Keratinocyte (primary cell): ENCODE measurements around the gene GTPBP6. TPM values are rescaled to one million over a fixed set of nuclear protein-coding genes. Genes with fewer than 3 reads are reported as not detected.
"Not testable (repeated sequence)": the region's sequence is repeated elsewhere in the genome, so short reads cannot be mapped to it uniquely, and the experiment has no call there.

Experiments
- DNase-seq: peaks from one replicate; pipeline ENCODE4 v3.0.0-alpha.2; 2011; ENCODE audit warnings: low read depth, missing footprints, low spot score
- FAIRE-seq: peaks from 2 replicates; lab custom pipeline; 2011; peaks lifted over from hg19 to GRCh38; lab: Jason Lieb, UNC
- H2AFZ ChIP-seq: 2 replicates; pipeline ENCODE4 v1.6.0; 2012; ENCODE audit warnings: low read length, control low read depth, inconsistent platforms; ENCODE audit not compliant: control insufficient read depth
- H3K27ac ChIP-seq: 2 replicates; pipeline ENCODE4 v1.5.1; 2011; ENCODE audit warnings: low read length; ENCODE audit not compliant: control insufficient read depth, insufficient read depth
- H3K27me3 ChIP-seq: 3 replicates; pipeline ENCODE4 v1.6.0; 2011; ENCODE audit warnings: low read length; ENCODE audit not compliant: control insufficient read depth, insufficient read depth; ENCODE audit errors: extremely low read depth
- H3K36me3 ChIP-seq, 2 experiments: 2 replicates in 1 of 2; 3 replicates in 1 of 2; pipeline ENCODE4 v1.5.1; 2011; ENCODE audit warnings: low read length in 2 of 2, mild to moderate bottlenecking in 1 of 2; ENCODE audit not compliant: control insufficient read depth in 2 of 2, insufficient read depth in 2 of 2; ENCODE audit errors: extremely low read depth in 1 of 2
- H3K4me1 ChIP-seq: 3 replicates; pipeline ENCODE4 v1.5.1; 2011; ENCODE audit warnings: low read length; ENCODE audit not compliant: control insufficient read depth, insufficient read depth; ENCODE audit errors: extremely low read depth
- H3K4me2 ChIP-seq: 3 replicates; pipeline ENCODE4 v1.6.0; 2011; ENCODE audit warnings: low read depth, low read length; ENCODE audit not compliant: control insufficient read depth, insufficient read depth; ENCODE audit errors: extremely low read depth
- H3K4me3 ChIP-seq, 3 experiments: fragments of 200-600 bp in 1 of 3; sonication (generic) in 1 of 3; 2 replicates in 2 of 3; 3 replicates in 1 of 3; pipeline ENCODE4 v1.5.1; 2011 to 2016; ENCODE audit warnings: low read length in 3 of 3, mild to moderate bottlenecking in 3 of 3, control low read depth in 2 of 3, inconsistent platforms in 1 of 3, low read depth in 1 of 3, mixed read lengths in 1 of 3, mixed run types in 1 of 3, moderate library complexity in 1 of 3; ENCODE audit not compliant: control insufficient read depth in 2 of 3, insufficient read depth in 2 of 3; ENCODE audit errors: extremely low read depth in 1 of 3
- H3K79me2 ChIP-seq: 2 replicates; pipeline ENCODE4 v1.6.0; 2012; ENCODE audit warnings: low read length; ENCODE audit not compliant: control insufficient read depth, insufficient read depth
- H3K9ac ChIP-seq: 3 replicates; pipeline ENCODE4 v1.6.0; 2011; ENCODE audit warnings: low read length; ENCODE audit not compliant: control insufficient read depth, insufficient read depth; ENCODE audit errors: extremely low read depth
- H3K9me1 ChIP-seq: 3 replicates; pipeline ENCODE4 v1.6.0; 2011; ENCODE audit warnings: low read length; ENCODE audit not compliant: control insufficient read depth, insufficient read depth; ENCODE audit errors: extremely low read depth
- H3K9me3 ChIP-seq: 2 replicates; pipeline ENCODE4 v1.5.1; 2012; ENCODE audit warnings: low read depth, low read length; ENCODE audit not compliant: control insufficient read depth
- H4K20me1 ChIP-seq: 3 replicates; pipeline ENCODE4 v1.6.0; 2011; ENCODE audit warnings: low read length; ENCODE audit not compliant: control insufficient read depth, insufficient read depth; ENCODE audit errors: extremely low read depth
- CTCF ChIP-seq, 3 experiments: IDR thresholded peaks in 1 of 3; conservative IDR thresholded peaks in 1 of 3; optimal IDR thresholded peaks in 1 of 3; 2 replicates in 2 of 3; 3 replicates in 1 of 3; pipeline versions ENCODE3 to v1.5.1; 2011; ENCODE audit warnings: low read length in 3 of 3, mild to moderate bottlenecking in 3 of 3, moderate library complexity in 2 of 3, control low read depth in 1 of 3, inconsistent platforms in 1 of 3; ENCODE audit not compliant: insufficient read depth in 2 of 3; ENCODE audit errors: extremely low read depth in 1 of 3
- EZH2 ChIP-seq: IDR thresholded peaks from one replicate; pipeline ENCODE4 v1.6.1; 2012; ENCODE audit warnings: inconsistent platforms, mild to moderate bottlenecking, low read length, moderate library complexity
- dilution Hi-C: fragments of 300-500 bp; cut with MboI; formaldehyde crosslinking; loops from one replicate; pipeline ENCODE4 v1.7.0; 2020; ENCODE audit warnings: low sequenced_read_pairs; ENCODE audit not compliant: extremely low pct_ligation_motif_present
- polyA plus RNA-seq, 5 experiments: library from polyadenylated mRNA; depleted of rRNA in 3 of 5; stranded (reverse) in 3 of 5; stranded (forward) in 1 of 5; unstranded in 1 of 5; fragments of >200 nt; gene quantifications; 1 replicate in 1 of 5; 2 replicates in 3 of 5; 3 replicates in 1 of 5; pipeline versions ENCODE4 v1.2.1 to v1.2.3, GENCODE V29; 2011 to 2012; ENCODE audit warnings: missing spikeins in 2 of 5, low read depth in 1 of 5, low replicate concordance in 1 of 5

Gene GTPBP6
- polyA plus RNA-seq, 1 donor (not counting 4 experiments of a cell fraction or from before 2014, with no cell fraction given) = 16.7 TPM

GRCh38 chrX:258291-259040 is 60.1 kb downstream of the GTPBP6 start:
- FAIRE-seq (no peak), DNase-seq (no peak)
- Histone ChIP-seq H3K4me3 (no peak overlapping the region), H3K79me2 (no peaks in the 10 kb centered on the region), H4K20me1 (no peaks in the 10 kb centered on the region), H3K4me2 (no peak overlapping the region), H3K9me3 (peaks cover 3% of the 10 kb centered on the region), H3K4me1 (peaks cover 12% of the 10 kb centered on the region), H3K27me3 (no peaks in the 10 kb centered on the region), H3K9me1 (no peaks in the 10 kb centered on the region), H3K36me3 (no peaks in the 10 kb centered on the region), H3K9ac (no peak overlapping the region), H2AFZ (no peak overlapping the region), H3K27ac (no peak overlapping the region)
- no peak for TF ChIP-seq CTCF (optimal IDR thresholded peaks at IDR 0.05 in 1 of 3, IDR thresholded peaks at IDR 0.05 in 1 of 3, conservative IDR thresholded peaks at IDR 0.05 in 1 of 3; ENCODE audit: extremely low read depth in 1 of 3, insufficient read depth in 2 of 3, low read length in 3 of 3)
- TF ChIP-seq EZH2 = no peak
- dilution Hi-C loops = no loop called here

- TF ChIP-seq EZH2 (no peak), CTCF (optimal IDR thresholded peaks at IDR 0.05 in 1 of 3, IDR thresholded peaks at IDR 0.05 in 1 of 3, conservative IDR thresholded peaks at IDR 0.05 in 1 of 3; ENCODE audit: extremely low read depth in 1 of 3, insufficient read depth in 2 of 3, low read length in 3 of 3) (no peak)
- dilution Hi-C loops = no loop called here
- no peak for FAIRE-seq
- H4K20me1 ChIP-seq = no peaks in the 10 kb centered on the region
- H3K9ac ChIP-seq = no peak overlapping the region
- no peaks in the 10 kb centered on the region for H3K27me3 ChIP-seq
- no peak overlapping the region for H3K27ac ChIP-seq
- H2AFZ ChIP-seq = no peak overlapping the region
- no peaks in the 10 kb centered on the region for H3K36me3 ChIP-seq
- no peaks in the 10 kb centered on the region for H3K79me2 ChIP-seq
- peaks cover 12% of the 10 kb centered on the region for H3K4me1 ChIP-seq
- DNase-seq = no peak
- H3K4me2 ChIP-seq = no peak overlapping the region
- peaks cover 3% of the 10 kb centered on the region for H3K9me3 ChIP-seq
- no peak overlapping the region for H3K4me3 ChIP-seq
- no peaks in the 10 kb centered on the region for H3K9me1 ChIP-seq
Observed at GRCh38 chrX:257681-258289, 60.8 kb downstream of the GTPBP6 start.

GRCh38 chrX:257054-257453 is 61.5 kb downstream of the GTPBP6 start:
- H3K27me3 ChIP-seq, dilution Hi-C loops, H4K20me1 ChIP-seq, H3K79me2 ChIP-seq, H3K36me3 ChIP-seq, H3K9me3 ChIP-seq, H2AFZ ChIP-seq, FAIRE-seq, H3K9ac ChIP-seq, H3K27ac ChIP-seq, H3K9me1 ChIP-seq, H3K4me2 ChIP-seq, H3K4me3 ChIP-seq, DNase-seq: not testable (repeated sequence)
- H3K4me1 ChIP-seq = peaks cover 12% of the 10 kb centered on the region
